Gastroesophageal sphincter (tissue), 3 donors: Measurements from ENCODE around the gene STRN4.

ENCODE experiments used
- CTCF ChIP-seq, 4 experiments: fragments of 200-600 bp in 2 of 4; fragments of 450-650 bp in 2 of 4; sonication (generic) in 1 of 4; IDR thresholded peaks; one replicate each; pipeline ENCODE4 v1.5.1; 2017 to 2019; ENCODE audit warnings: antibody characterized with exemption in 4 of 4, mild to moderate bottlenecking in 2 of 4, moderate library complexity in 2 of 4
- POLR2AphosphoS5 ChIP-seq: sonication (generic); formaldehyde crosslinking; IDR thresholded peaks from one replicate; pipeline ENCODE4 v1.6.1; 2017; ENCODE audit warnings: antibody characterized with exemption

- no peak for TF ChIP-seq CTCF (IDR thresholded peaks at IDR 0.05)
- TF ChIP-seq POLR2AphosphoS5, result no peak
Measured at GRCh38 chr19:46719629-46720502, 26.4 kb downstream of the STRN4 start.
